Fibroblast of lung (primary cell): ENCODE measurements around the gene MACO1.

ENCODE experiments used
- CTCF ChIP-seq, 2 donors: IDR thresholded peaks in 1 of 2; conservative IDR thresholded peaks in 1 of 2; 1 replicate in 1 of 2; 2 replicates in 1 of 2; pipeline ENCODE4 v1.5.1; 2011 to 2012; ENCODE audit warnings: low read length in 2 of 2, control low read depth in 1 of 2, inconsistent platforms in 1 of 2, low read depth in 1 of 2, mild to moderate bottlenecking in 1 of 2
- EZH2 ChIP-seq: IDR thresholded peaks from 2 replicates; pipeline ENCODE4 v1.5.1; 2012; ENCODE audit warnings: low read length, control low read depth, mild to moderate bottlenecking; ENCODE audit errors: missing control alignments

- TF ChIP-seq CTCF (conservative IDR thresholded peaks at IDR 0.05 in 1 of 2, IDR thresholded peaks at IDR 0.05 in 1 of 2; ENCODE audit: low read depth in 1 of 2, low read length in 2 of 2) = no peak
- no peak for TF ChIP-seq EZH2
These were observed 105.4 kb downstream of the MACO1 start for GRCh38 chr1:25536124-25536523.
